NCI-H748 treated with DMSO at 0.1 percent for 48 hours (cell line): Measurements from ENCODE around the gene CLCN7.

ENCODE experiments used
- DNase-seq: peaks from one replicate; lab custom pipeline; 2025; lab: John Stamatoyannopoulos, UW

Gene CLCN7, protein sequence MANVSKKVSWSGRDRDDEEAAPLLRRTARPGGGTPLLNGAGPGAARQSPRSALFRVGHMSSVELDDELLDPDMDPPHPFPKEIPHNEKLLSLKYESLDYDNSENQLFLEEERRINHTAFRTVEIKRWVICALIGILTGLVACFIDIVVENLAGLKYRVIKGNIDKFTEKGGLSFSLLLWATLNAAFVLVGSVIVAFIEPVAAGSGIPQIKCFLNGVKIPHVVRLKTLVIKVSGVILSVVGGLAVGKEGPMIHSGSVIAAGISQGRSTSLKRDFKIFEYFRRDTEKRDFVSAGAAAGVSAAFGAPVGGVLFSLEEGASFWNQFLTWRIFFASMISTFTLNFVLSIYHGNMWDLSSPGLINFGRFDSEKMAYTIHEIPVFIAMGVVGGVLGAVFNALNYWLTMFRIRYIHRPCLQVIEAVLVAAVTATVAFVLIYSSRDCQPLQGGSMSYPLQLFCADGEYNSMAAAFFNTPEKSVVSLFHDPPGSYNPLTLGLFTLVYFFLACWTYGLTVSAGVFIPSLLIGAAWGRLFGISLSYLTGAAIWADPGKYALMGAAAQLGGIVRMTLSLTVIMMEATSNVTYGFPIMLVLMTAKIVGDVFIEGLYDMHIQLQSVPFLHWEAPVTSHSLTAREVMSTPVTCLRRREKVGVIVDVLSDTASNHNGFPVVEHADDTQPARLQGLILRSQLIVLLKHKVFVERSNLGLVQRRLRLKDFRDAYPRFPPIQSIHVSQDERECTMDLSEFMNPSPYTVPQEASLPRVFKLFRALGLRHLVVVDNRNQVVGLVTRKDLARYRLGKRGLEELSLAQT

DNA sequence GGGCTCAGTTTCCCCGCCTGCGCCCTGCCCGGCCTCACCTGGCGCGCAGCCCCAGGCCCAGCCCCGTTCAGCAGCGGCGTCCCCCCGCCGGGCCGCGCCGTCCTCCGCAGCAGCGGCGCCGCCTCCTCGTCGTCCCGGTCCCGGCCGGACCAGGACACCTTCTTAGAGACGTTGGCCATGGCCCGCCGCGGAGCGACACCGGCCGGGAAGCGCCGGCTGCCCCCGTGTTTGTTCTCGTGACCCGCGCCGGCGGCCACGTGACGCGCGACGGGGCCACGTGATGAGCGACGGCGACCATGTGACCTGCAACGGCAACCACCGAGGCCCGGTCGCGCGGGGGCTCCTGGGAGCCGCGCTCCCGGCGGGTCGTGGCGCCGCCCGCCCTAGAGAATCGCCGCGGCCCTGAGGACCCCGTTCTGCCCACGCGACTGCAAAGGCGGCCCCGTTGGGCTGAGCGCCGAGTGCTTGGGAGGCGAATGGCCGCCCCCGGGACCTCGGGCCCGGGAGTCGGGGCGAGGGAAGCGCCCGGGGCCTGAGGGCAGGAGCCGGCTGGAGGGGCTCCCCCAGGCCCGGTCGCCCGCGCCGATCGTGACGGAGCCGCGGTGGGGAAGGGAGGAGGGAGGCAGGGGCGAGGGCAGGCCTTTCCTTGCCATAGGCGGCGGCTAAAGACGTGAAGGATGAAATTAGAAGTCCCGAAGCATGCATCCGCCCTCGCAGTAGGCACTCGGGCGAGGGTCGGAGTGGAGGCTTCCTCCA is at the start of gene CLCN7:
Gene CLCN7 (minus strand): TSS at position 233 of the 756 bp plus-strand sequence. CDS start 54 bp downstream, at position 179.
- DNase-seq: peak; percentile 10

DNA sequence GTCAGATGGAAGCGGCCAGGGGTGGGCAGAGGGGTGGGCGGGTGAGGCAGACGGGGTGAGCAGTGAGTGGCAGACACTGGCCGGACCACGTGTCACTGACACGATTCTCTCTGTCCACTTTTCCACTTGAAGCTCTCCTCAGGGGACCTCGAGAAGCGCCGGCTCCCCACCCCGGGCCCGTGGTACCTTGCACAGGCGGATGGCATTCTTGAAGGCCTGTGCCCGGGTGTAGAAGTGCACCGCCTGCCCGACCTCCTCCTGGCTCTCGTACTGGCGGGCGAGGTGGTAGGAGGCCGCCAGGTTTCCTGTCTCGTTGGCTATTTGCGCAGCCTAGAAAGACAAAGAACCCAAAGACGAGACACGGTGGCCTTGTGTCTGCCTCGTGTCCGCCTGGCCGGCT is 49.5 kb upstream of the CLCN7 start:
- DNase-seq: no peak

DNA sequence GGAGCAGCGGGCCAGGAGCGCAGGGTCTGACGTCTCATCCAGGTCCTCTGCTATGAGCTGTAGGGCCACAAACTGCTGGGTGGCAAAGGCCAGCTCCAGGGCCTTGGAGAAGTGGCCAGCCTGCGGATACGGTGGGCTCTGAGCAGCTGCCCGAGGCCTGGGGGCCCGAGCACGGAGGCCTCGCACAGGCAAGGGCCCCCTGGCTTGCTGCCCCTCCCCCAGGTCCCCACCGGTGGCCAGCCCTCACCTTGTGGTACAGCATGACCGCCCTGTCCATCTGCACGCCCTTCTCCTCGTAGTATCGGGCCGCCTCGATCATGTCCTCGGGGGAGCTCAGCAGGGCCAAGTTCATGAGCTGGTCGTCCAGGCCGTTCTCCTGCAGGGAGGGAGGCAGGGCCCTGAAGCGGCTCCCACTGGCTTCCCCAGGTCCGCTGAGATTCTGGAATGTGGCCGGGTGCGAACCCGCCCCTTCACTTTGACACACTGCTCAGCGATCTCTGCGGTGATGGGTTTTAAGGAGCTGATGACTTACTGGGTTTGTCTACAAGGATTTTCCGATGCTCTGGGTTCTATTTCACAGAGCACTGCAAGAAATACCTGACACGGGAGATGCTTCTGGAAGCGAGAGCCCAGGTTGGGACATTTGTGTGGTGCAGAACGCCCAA is 48.9 kb upstream of the CLCN7 start:
- no peak for DNase-seq

DNA sequence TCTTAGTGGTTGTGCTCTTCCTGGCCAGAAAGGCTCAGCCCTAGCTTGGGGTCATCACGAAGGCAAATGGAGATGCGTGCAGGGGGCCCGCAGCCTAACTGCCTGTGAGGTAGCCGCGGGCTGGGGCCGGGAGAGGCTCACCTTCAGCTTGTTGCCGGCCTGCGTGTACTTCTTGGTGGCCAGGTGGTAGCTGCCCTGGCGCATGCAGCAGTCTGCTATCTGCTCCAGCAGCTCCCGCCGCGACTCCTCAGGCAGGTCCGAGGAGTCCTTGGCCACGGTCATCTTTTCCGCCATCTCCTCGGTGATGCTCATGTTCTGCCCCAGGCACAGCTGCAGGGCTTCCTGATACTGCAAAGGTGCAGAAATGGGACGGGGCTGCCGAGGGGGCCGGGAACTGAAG is 45.6 kb upstream of the CLCN7 start:
- DNase-seq: no peak

DNA sequence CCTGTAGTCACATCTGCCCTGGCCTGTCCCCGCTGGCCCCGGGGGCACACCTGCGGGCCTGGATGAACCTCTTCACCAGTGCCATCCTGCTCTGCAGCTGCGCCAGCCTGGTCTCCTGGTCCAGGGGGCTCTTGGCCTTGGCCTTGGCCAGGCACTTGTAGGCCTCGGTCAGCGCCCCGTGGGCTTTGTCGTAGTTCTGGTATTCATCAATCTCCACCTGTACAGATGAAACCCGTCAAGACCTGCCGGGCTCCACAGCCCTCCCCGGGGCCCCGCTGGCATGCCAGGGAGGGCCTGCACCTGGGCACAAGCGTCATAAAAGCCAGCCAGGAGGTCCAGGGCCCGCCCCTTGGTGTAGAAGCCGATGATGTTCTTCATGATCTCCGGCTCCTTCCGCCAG is 45.0 kb upstream of the CLCN7 start:
- DNase-seq: no peak

DNA sequence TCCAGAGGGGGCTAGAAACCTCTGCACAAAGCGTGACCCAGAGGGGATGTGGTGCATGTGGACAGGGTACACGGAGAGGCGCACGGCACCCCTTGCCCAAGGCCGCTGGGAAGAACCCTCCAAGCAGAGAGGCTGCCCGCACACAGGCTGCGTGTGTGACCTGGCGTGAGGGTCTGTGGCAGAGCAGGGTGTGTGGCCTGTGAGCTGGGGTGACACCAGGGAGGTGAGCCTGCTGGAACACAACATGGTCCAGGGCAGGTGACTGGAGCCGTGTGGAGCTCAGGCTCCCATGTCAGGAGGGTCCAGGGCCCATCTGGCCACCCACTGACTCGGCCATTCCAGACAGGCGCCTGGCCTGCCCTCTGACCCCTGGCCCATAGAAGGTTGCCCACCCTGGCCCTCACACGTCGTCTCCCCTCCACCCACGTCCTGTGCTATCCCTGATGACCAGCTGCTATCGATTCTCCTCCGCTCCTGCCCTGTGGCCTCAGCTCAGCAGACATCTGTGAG is 43.9 kb upstream of the CLCN7 start:
- no peak for DNase-seq

DNA sequence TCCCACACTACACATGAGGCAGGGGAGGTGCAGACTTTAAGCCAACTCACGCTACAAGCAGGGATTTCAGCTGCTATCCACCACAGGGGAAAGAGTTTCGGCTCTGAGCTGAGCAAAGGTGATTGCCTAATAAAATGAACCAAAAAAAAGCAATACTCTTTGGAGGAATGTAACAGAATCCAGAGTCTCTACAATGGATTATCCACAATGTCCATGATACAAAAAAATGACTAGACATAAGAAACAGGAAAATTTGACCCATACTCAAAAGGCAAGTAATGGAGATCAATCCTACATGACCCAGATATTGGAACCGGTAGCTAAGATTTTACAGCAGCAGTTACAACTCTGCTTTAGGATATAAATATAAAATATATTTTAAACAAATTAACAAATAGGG is 39.7 kb upstream of the CLCN7 start:
- no peak for DNase-seq

DNA sequence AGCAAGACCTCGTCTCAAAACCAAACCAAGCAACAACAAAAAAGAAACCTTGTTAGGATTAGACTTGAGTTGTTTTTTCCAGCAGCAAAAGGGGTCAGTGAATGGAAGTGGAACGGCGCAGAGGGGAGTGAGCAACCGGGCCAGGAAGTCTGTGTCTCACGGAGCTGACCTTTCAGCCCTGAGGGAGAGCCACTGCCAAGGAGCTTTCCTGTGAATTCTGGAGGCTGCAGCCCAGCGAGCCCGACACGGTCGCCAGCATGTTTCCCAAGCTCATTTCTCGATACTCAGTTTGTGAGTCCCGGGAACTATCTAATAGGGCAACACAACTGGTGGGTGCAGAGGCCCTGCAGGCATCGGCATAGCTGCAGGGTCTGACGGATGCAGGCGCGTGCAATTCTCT is 37.9 kb upstream of the CLCN7 start:
- DNase-seq: no peak

DNA sequence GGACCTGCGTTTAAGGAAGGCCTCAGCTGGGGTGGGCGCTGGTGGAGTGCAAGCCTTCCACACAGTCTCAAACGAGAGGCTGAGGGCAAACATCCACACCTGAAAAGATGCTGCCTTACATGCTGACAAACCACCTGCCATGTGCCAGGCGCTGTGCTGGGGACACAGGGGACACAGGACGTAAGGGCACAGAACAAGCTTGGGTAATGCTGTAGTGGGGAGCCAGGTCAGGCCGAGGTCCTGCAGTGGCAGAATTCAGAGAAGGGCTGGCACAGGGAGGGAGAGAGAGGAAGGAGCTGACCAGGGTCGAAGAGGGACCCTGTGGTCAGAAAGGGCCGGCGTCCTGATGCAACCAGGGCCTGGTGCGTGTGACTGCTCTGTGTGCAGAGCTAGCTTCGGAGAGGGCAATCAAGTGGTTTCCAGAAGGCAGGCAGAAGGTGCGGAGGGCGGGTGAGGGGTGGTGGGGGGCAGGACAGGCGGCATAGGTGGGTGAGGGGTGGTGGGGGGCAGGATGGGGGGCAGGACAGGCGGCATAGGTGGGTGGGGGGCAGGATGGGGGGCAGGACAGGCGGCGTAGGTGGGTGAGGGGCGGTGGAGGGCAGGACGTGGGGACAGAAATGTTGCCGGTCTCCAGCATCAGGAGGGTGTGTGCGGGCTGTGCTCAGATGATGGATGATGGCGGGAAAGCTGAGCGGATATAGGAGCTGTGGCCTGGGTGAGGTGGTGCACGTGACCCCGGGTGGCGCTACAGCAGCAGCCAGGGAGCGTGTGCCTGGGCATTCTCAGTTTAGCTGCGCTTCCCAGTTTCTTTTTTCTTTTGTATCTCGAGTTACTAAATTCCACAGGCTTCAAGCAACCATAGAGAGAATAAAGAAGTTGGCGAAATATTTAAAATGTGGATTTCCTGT is 37.1 kb upstream of the CLCN7 start:
- DNase-seq: no peak

DNA sequence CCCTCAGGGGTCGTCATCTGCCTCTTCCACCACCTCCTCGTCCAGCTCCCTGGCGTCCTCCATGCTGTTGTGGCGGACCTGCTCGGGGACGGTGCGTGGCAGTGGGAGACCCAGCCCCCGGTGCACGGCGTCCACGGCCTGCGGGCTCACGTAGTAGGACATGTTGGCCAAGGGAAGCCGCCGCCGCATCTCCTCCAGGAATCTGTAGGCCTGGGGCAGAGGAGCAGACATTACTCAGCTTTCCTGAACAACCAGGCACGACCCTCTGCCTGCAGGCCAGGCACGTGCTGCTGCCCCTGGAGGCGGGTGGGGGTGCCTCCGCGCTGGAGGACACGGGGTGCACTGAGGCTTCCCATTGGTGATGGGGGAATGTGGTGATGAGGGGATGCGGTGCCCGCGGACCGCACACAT is 36.1 kb upstream of the CLCN7 start:
- DNase-seq: no peak

DNA sequence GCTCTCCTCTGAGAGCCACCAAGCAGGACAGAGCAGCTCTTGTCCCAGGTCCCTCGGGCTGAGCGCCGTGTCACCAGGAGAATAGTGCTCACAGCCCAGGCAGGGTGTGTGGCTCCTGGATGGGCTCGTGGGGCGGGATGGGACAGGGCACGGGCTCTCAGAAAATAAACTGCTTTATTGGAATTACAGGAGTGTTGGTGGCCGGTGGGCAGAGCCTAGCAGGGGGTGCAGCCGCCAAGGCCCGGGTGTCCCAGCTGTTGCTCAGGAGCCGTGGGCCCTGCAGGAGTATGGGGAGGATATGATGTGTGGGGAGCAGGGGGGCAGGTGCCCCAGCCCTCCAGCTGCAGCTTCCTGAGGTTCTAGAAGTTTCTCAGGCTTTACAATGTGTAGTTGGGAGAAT is 35.4 kb upstream of the CLCN7 start:
- no peak for DNase-seq

DNA sequence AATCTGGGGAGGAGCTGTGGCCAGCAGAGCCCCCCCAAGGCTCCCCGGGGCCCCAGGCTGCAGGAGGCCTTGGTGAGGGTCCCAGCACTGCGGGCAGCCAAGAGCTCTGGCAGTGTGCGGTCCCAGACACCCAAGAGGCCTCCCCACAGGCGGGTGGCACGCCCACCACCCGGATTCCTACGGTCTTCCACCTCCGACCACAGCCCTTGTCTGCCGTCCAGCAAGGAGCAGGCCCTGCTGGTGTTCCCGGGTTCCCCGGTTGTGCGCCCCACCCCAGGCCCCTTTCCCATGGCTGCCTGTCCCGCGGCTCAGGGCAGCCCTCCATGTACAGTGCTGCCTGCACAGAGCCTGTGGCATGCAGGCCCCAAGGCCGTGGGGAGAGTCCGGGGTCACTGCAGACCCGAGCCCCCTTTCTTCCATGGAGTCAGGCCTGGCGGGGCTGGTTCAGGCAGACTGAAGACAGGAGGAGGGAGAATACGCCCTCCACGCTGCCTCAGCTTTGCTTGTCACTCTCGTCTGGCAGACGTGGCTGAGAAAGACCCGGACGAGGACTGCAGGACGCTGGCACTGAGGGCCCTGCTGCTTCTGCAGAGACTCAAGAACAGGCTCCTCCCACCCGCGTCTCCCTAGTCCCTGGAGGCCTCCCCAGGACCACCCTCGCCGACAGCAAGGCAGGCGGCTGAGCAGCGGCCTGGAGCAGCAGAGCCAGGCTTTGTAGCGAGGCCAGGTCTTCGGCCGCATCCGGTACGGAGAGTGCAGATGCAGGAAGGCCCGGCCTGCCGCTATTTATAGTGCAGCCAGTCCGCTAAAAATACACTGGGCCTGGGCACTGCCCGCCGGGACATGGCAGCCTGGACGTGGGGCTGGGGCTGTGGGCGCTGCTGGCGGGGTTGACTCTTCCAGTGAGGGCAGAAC is 34.7 kb upstream of the CLCN7 start:
- no peak for DNase-seq

DNA sequence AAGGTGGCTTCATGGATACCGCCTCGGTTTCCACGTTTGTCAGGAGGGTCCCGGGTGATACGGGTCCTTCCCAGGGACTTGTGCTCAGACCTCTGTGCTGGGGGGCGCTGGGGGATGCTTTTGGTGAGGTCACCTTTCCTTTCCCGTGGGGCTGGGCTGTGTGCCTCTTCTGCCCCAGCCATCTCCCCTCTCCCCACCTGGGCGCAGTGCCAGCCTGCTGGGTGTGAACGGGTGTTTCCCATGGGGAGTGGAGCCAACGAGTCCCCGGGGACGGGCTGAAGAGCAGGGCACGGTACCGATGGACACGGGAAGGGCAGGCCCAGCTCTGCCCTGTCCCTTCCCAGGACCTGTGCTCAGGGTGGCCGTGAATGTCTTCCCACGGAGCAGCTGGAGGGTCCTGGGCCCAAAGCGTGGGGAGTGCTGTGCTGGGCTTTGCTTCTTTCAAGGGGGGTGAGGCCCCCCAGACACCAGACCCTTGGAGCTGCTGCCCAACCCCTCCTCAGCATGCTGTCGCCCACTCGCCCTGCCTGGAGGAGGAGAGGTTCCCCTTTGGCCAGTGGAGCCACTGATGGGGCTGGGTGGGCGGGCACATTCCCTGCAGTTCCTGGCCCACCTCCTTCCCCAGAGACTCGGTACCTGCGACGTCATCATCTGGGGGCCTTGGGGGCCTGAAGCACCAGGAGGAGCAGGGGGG is 33.8 kb upstream of the CLCN7 start:
- no peak for DNase-seq

DNA sequence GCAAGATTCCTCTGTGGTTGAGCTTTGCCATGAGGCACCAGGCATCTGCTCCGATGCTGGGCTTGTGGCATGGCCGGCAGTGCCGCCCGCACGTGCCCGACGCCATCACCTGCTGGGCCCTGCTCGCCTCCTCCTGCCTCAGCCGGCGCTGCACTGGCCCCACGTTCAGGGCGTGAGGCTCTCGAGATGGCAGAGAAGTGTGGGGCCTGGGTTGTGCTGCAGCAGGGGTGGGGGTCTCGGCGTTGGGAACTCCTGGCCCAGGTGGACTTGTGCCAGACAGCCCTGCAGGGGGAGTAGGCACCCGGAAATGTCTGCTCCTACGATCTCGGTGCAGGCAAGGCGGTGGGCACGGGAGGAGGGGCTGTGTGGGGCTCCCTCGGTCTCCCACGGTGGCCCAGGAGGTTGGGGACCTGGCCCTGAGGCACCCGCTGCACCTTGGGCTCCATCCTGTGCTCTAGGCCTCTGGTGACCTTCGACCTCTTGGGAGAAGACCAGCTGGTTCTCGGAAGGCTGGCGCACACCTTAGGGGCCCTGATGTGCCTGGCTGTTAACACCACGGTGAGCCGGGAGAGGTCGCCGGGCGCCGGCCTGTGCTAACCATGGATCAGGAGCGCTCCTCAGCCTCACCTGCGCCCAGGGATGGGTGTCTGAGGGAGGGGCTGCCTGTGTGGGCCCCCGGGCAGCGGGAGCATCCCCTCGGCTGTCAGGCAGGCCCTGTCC is 31.8 kb upstream of the CLCN7 start:
- no peak for DNase-seq

DNA sequence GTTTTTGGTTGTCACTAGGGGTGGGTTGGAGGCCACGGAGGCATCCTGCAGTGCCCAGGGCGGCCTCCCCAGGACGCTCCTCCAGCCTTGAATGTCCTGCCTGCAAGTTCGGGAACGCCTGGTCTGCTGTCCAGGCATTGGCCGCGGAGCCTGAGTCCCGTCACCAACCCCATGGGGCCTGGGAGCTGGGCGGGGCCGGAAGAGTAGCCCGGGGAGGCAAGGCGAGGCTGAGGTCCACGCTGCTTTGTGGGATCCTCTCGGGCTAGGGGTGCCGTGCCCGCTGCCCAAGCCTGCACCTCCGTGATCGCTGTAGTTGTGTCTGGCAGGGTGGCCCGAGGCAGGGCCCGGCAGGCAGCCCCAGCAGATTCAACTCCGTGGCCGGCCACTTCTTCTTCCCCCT is 31.1 kb upstream of the CLCN7 start:
- no peak for DNase-seq

DNA sequence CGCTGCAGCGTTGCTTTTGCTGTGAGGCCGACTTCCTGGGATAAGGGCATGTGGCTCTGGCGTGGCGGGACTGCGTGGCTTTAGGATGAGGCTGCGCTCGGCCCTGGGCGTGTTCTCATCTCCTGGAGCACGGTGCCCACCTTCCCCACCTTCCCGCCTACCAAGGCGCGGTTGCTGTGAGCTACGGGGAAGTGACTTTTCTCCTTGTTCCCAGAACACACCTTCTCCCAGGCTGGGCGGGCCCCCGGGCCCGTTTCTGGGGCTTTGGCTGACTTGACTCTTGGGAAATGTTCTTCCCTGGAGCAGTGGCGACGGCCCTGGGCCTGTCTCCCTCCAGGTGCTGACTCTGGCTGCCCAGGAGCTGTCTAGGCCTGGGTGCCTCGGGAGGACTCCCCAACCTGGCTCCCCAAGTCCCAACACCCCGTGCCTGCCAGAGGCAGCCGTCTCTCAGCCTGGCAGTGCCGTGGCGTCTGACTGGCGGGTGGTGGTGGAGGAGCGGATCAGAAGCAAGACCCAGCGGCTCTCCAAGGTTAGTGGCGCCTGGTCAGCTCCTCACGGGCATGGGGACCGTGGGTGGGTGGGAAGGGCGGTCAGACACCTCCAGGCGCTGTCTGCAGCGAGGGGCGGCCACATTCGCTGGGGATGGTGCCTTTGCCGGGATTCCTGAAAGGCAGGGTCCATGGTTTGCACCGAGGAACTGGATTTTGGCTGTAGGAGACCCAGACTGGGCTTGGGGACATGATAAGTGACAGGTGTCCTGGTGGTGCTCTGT is 30.4 kb upstream of the CLCN7 start:
- no peak for DNase-seq

DNA sequence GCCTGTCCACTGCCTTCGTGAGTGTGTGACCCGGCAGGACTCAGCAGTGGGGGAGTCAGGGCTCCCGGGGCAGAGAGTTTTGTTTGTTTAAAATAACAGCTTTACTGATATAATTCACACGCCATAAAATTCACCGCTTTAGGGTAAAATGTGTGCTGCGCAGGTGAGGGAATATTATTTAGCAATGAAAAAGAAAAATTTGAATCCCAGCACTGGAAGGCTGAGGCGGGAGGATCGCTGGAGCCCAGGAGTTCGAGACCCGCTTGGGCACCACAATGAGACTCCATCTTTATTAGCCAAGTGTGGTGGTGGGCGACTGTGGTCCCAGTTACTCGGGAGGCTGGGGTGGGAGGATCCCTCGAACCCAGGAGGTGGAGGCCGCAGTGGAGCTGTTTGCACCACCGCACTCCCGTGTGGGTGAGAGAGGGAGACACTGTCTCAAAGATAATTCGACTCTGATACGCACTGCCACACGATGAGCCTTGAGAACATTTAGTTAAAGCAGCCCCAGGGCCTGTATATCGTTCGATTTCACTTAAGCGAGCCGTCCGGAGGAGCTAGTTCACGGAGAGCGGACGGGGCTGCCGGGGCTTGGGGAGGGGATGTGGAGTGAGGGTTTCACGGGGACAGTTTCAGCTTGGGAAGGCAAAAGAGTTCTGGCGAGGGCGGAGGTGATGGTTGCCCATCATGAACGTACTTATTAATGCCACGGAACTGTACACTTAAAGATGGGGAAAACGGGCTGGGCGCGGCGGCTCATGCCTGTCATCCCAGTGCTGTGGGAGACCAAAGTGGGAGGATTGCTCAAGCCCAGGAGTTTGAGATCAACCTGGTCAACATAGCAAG is 28.5 kb upstream of the CLCN7 start:
- DNase-seq: no peak
